PC-9 (cell line): ENCODE measurements around the gene HINFP.

Experiments used
- CTCF ChIP-seq: fragments of 200-600 bp; sonication (generic); conservative IDR thresholded peaks from 2 replicates; pipeline ENCODE4 v1.6.1; 2017; ENCODE audit warnings: mixed run types, antibody characterized with exemption, mild to moderate bottlenecking, moderate library complexity
- EZH2 ChIP-seq: fragments of 200-600 bp; sonication (generic); IDR thresholded peaks from 2 replicates; pipeline ENCODE4 v1.8.0; 2017; ENCODE audit warnings: antibody characterized with exemption, low read depth

- no peak for TF ChIP-seq CTCF
- no peak for TF ChIP-seq EZH2
Measured at GRCh38 chr11:119166368-119167076, 45.1 kb downstream of the HINFP start.
